HAP-1 (cell line): ENCODE data around the gene SH3BP1.

Experiments used
- DNase-seq, 2 experiments: peaks; one replicate each; pipeline ENCODE4 v3.0.0-alpha.2; 2016 to 2020; ENCODE audit warnings: low spot score in 2 of 2
- H3K27me3 ChIP-seq: fragments of 250-450 bp; sonication (Bioruptor Pico); 2 replicates; pipeline ENCODE4 v1.5.1; 2020; ENCODE audit warnings: low read depth, mild to moderate bottlenecking, moderate library complexity
- H3K36me3 ChIP-seq: fragments of 250-450 bp; sonication (Bioruptor Pico); replicated peaks from 2 replicates; pipeline ENCODE4 v1.5.1; 2020; ENCODE audit warnings: mild to moderate bottlenecking
- H3K4me1 ChIP-seq: fragments of 250-450 bp; sonication (Bioruptor Pico); 2 replicates; pipeline ENCODE4 v1.5.1; 2020; ENCODE audit warnings: mild to moderate bottlenecking
- H3K4me3 ChIP-seq: fragments of 250-450 bp; sonication (Bioruptor Pico); 2 replicates; pipeline ENCODE4 v1.5.1; 2020; ENCODE audit warnings: mild to moderate bottlenecking, moderate library complexity
- H3K9me3 ChIP-seq: fragments of 250-450 bp; sonication (Bioruptor Pico); 2 replicates; pipeline ENCODE4 v1.5.1; 2020; ENCODE audit warnings: mild to moderate bottlenecking, moderate library complexity
- in situ Hi-C: fragments of 300-500 bp; cut with MboI; formaldehyde crosslinking; loops from 3 replicates; pipeline ENCODE4 v1.14.3; 2020; ENCODE audit warnings: low sequenced_read_pairs, inconsistent platforms, mixed read lengths

Gene SH3BP1

GRCh38 chr22:37662039-37662438 lies 22.6 kb downstream of the SH3BP1 start:
- Histone ChIP-seq H3K36me3 (peaks cover 34% of the 10 kb centered on the region), H3K4me3 (no peak overlapping the region), H3K9me3 (no peaks in the 10 kb centered on the region), H3K4me1 (peaks cover 18% of the 10 kb centered on the region), H3K27me3 (no peaks in the 10 kb centered on the region)
- DNase-seq: no peak
- in situ Hi-C loops: no loop called here

- no peaks in the 10 kb centered on the region for H3K27me3 ChIP-seq
- peaks cover 16% of the 10 kb centered on the region for H3K4me1 ChIP-seq
- peaks cover 34% of the 10 kb centered on the region for H3K36me3 ChIP-seq
- no peak for DNase-seq
- in situ Hi-C loops: no loop called here
- no peaks in the 10 kb centered on the region for H3K9me3 ChIP-seq
- H3K4me3 ChIP-seq: no peak overlapping the region
These were observed 24.2 kb downstream of the SH3BP1 start for GRCh38 chr22:37663521-37664140.

- Histone ChIP-seq H3K36me3 (peaks cover 34% of the 10 kb centered on the region), H3K4me1 (peaks cover 16% of the 10 kb centered on the region), H3K9me3 (no peaks in the 10 kb centered on the region), H3K4me3 (no peak overlapping the region), H3K27me3 (no peaks in the 10 kb centered on the region)
- in situ Hi-C loops: no loop called here
- DNase-seq: no peak
These were observed 25.0 kb downstream of the SH3BP1 start for GRCh38 chr22:37664249-37665101.

GRCh38 chr22:37665487-37665886 lies 26.0 kb downstream of the SH3BP1 start:
- Histone ChIP-seq H3K36me3 (peaks cover 34% of the 10 kb centered on the region), H3K4me3 (no peak overlapping the region), H3K9me3 (no peaks in the 10 kb centered on the region), H3K4me1 (peaks cover 9% of the 10 kb centered on the region), H3K27me3 (no peaks in the 10 kb centered on the region)
- in situ Hi-C loops: no loop called here
- no peak for DNase-seq

GRCh38 chr22:37669586-37669985 lies 30.1 kb downstream of the SH3BP1 start:
- in situ Hi-C loops: no loop called here
- DNase-seq: no peak
- Histone ChIP-seq H3K27me3 (no peaks in the 10 kb centered on the region), H3K36me3 (peaks cover 25% of the 10 kb centered on the region), H3K4me1 (peaks cover 5% of the 10 kb centered on the region), H3K4me3 (no peak overlapping the region), H3K9me3 (no peaks in the 10 kb centered on the region)

- H3K4me3 ChIP-seq: no peak overlapping the region
- in situ Hi-C loops: no loop called here
These were observed 32.9 kb downstream of the SH3BP1 start for GRCh38 chr22:37672206-37672919.

GRCh38 chr22:37672920-37673455 lies 33.5 kb downstream of the SH3BP1 start:
- Histone ChIP-seq H3K27me3 (no peaks in the 10 kb centered on the region), H3K4me1 (peaks cover 27% of the 10 kb centered on the region), H3K9me3 (no peaks in the 10 kb centered on the region), H3K4me3 (no peak overlapping the region), H3K36me3 (no peaks in the 10 kb centered on the region)
- in situ Hi-C loops: no loop called here
- DNase-seq: no peak

More at GRCh38 chr22:37672206-37672919, 32.9 kb downstream of the SH3BP1 start:
- no peaks in the 10 kb centered on the region for H3K36me3 ChIP-seq
- H3K27me3 ChIP-seq: no peaks in the 10 kb centered on the region
- H3K9me3 ChIP-seq: no peaks in the 10 kb centered on the region
- peaks cover 28% of the 10 kb centered on the region for H3K4me1 ChIP-seq
- DNase-seq: no peak

- in situ Hi-C loops: no loop called here
- H3K9me3 ChIP-seq: no peaks in the 10 kb centered on the region
- no peak overlapping the region for H3K4me3 ChIP-seq
- no peaks in the 10 kb centered on the region for H3K27me3 ChIP-seq
- DNase-seq: no peak
- H3K4me1 ChIP-seq: peaks cover 27% of the 10 kb centered on the region
- no peaks in the 10 kb centered on the region for H3K36me3 ChIP-seq
These were observed 34.8 kb downstream of the SH3BP1 start for GRCh38 chr22:37674248-37674647.

GRCh38 chr22:37674951-37675929 lies 35.8 kb downstream of the SH3BP1 start, which contains the start of gene LGALS1:
Gene LGALS1, plus strand, starts transcription at chr22:37675636. Its CDS starts 67 bp downstream, at chr22:37675703.
- Histone ChIP-seq H3K4me1 (peaks cover 27% of the 10 kb centered on the region), H3K4me3 (peak within 1 kb of the TSS; percentile 33), H3K9me3 (no peaks in the 10 kb centered on the region), H3K36me3 (no peaks in the 10 kb centered on the region), H3K27me3 (no peaks in the 10 kb centered on the region)
- in situ Hi-C loops: no loop called here
- peak; percentile 71 to 94 for DNase-seq

GRCh38 chr22:37675930-37676735 lies 36.7 kb downstream of the SH3BP1 start:
- Histone ChIP-seq H3K36me3 (no peaks in the 10 kb centered on the region), H3K9me3 (no peaks in the 10 kb centered on the region), H3K4me3 (peak overlapping the region; percentile 33), H3K4me1 (peaks cover 27% of the 10 kb centered on the region), H3K27me3 (no peaks in the 10 kb centered on the region)
- in situ Hi-C loops: no loop called here
- DNase-seq: peak in 1 of 2 experiments; percentile 41

GRCh38 chr22:37676736-37677492 lies 37.4 kb downstream of the SH3BP1 start:
- Histone ChIP-seq H3K9me3 (no peaks in the 10 kb centered on the region), H3K4me3 (peak overlapping the region; percentile 33), H3K4me1 (peaks cover 27% of the 10 kb centered on the region), H3K27me3 (no peaks in the 10 kb centered on the region), H3K36me3 (no peaks in the 10 kb centered on the region)
- peak; percentile 68 to 90 for DNase-seq
- in situ Hi-C loops: no loop called here
